MM.1S (cell line): Measurements from ENCODE around the gene ZBTB7B.

Experiments
- DNase-seq: peaks from one replicate; pipeline ENCODE4 v3.0.0-alpha.2; 2015
- H2AFZ ChIP-seq: fragments of 300-600 bp; sonication (generic); 2 replicates; pipeline ENCODE4 v1.6.0; 2016; ENCODE audit warnings: antibody characterized with exemption, low read length
- H3F3A ChIP-seq: fragments of 300-600 bp; sonication (generic); 2 replicates; pipeline ENCODE4 v1.6.1; 2016; ENCODE audit warnings: mild to moderate bottlenecking, antibody characterized with exemption, low read length, moderate library complexity, mixed read lengths; ENCODE audit not compliant: insufficient read depth
- H3K27ac ChIP-seq: fragments of 300-600 bp; sonication (generic); 2 replicates; pipeline ENCODE4 v1.5.1; 2016; ENCODE audit warnings: mild to moderate bottlenecking, low read length
- H3K27me3 ChIP-seq: fragments of 300-600 bp; sonication (generic); replicated peaks from 2 replicates; pipeline ENCODE4 v1.6.0; 2016; ENCODE audit warnings: low read length; ENCODE audit not compliant: insufficient read depth
- H3K36me3 ChIP-seq: fragments of 300-600 bp; sonication (generic); replicated peaks from 2 replicates; pipeline ENCODE4 v1.6.1; 2016; ENCODE audit warnings: mild to moderate bottlenecking, low read length, mixed read lengths; ENCODE audit not compliant: insufficient read depth
- H3K4me1 ChIP-seq: fragments of 300-600 bp; sonication (generic); 2 replicates; pipeline ENCODE4 v1.6.1; 2016; ENCODE audit warnings: low read length, mixed read lengths
- H3K4me2 ChIP-seq: fragments of 300-600 bp; sonication (generic); 2 replicates; pipeline ENCODE4 v1.6.0; 2016; ENCODE audit warnings: low read depth, low read length
- H3K4me3 ChIP-seq: fragments of 300-600 bp; sonication (generic); 2 replicates; pipeline ENCODE4 v1.5.1; 2016; ENCODE audit warnings: low read length, mixed read lengths
- H3K79me2 ChIP-seq: fragments of 300-600 bp; sonication (generic); 2 replicates; pipeline ENCODE4 v1.6.1; 2016; ENCODE audit warnings: mixed run types, low read length, mixed read lengths
- H3K9ac ChIP-seq: fragments of 300-600 bp; sonication (generic); 2 replicates; pipeline ENCODE4 v1.6.1; 2016; ENCODE audit warnings: low read length, mixed read lengths
- H3K9me2 ChIP-seq: fragments of 300-600 bp; sonication (generic); replicated peaks from 2 replicates; pipeline ENCODE4 v1.6.1; 2016; ENCODE audit warnings: mild to moderate bottlenecking, low read length, mixed read lengths; ENCODE audit not compliant: insufficient read depth
- H3K9me3 ChIP-seq: fragments of 300-600 bp; sonication (generic); replicated peaks from 2 replicates; pipeline ENCODE4 v1.6.1; 2016; ENCODE audit warnings: mild to moderate bottlenecking, low read length, mixed read lengths; ENCODE audit not compliant: insufficient read depth
- H4K20me1 ChIP-seq: fragments of 300-600 bp; sonication (generic); 2 replicates; pipeline ENCODE4 v1.6.1; 2016; ENCODE audit warnings: mild to moderate bottlenecking, low read length, moderate library complexity, mixed read lengths; ENCODE audit not compliant: insufficient read depth
- EZH2 ChIP-seq: fragments of 300-600 bp; sonication (generic); optimal IDR thresholded peaks from 2 replicates; pipeline ENCODE3; 2017; ENCODE audit warnings: low read depth, mild to moderate bottlenecking, antibody characterized with exemption, low read length, mixed read lengths
- EZH2phosphoT487 ChIP-seq: fragments of 300-600 bp; sonication (generic); IDR thresholded peaks from 2 replicates; pipeline ENCODE4 v1.6.1; 2018; ENCODE audit warnings: antibody characterized with exemption, low read length
- TF ChIP-seq, protein P1 (sequence below): fragments of 300-600 bp; sonication (generic); IDR thresholded peaks from 2 replicates; pipeline ENCODE4 v1.5.1; 2016; ENCODE audit warnings: antibody characterized with exemption, low read length, mixed read lengths

Gene ZBTB7B

GRCh38 chr1:155022136-155022926 is 19.7 kb downstream of the ZBTB7B start:
- no peak overlapping the region for H3K4me2 ChIP-seq
- H3K4me3 ChIP-seq, result no peak overlapping the region
- no peak for DNase-seq
- H3F3A ChIP-seq, result peaks cover 9% of the 10 kb centered on the region; the same call in 1 of the 2 replicates
- H2AFZ ChIP-seq, result no peak overlapping the region
- H4K20me1 ChIP-seq, result no peaks in the 10 kb centered on the region
- no peak overlapping the region for H3K27ac ChIP-seq
- H3K27me3 ChIP-seq, result no peaks in the 10 kb centered on the region
- TF ChIP-seq, protein P1, sequence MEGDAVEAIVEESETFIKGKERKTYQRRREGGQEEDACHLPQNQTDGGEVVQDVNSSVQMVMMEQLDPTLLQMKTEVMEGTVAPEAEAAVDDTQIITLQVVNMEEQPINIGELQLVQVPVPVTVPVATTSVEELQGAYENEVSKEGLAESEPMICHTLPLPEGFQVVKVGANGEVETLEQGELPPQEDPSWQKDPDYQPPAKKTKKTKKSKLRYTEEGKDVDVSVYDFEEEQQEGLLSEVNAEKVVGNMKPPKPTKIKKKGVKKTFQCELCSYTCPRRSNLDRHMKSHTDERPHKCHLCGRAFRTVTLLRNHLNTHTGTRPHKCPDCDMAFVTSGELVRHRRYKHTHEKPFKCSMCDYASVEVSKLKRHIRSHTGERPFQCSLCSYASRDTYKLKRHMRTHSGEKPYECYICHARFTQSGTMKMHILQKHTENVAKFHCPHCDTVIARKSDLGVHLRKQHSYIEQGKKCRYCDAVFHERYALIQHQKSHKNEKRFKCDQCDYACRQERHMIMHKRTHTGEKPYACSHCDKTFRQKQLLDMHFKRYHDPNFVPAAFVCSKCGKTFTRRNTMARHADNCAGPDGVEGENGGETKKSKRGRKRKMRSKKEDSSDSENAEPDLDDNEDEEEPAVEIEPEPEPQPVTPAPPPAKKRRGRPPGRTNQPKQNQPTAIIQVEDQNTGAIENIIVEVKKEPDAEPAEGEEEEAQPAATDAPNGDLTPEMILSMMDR, result no peak
- TF ChIP-seq EZH2phosphoT487 (no peak), EZH2 (no peak)
- no peak overlapping the region for H3K9ac ChIP-seq
- H3K4me1 ChIP-seq, result peaks cover 7% of the 10 kb centered on the region
- H3K79me2 ChIP-seq, result no peaks in the 10 kb centered on the region
- no peaks in the 10 kb centered on the region for H3K9me2 ChIP-seq
- H3K9me3 ChIP-seq, result no peaks in the 10 kb centered on the region
- H3K36me3 ChIP-seq, result no peaks in the 10 kb centered on the region

DNA sequence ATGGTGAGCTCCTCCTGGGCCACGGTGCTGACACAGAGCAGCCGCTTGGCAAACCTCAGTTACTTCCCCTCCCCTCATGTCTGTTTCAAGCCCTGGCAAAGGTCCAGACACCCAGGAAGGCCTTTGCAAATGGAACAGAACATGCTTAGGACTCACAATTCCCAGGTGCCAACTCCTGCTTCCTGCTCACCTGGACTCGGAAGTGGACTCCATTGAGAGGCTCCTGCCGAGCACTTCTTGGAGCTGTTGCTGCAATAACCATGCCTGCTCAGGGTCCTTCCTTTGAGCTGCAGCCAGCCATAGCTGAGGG is 20.3 kb downstream of the ZBTB7B start:
- no peak overlapping the region for H3K9ac ChIP-seq
- no peaks in the 10 kb centered on the region for H3K9me3 ChIP-seq
- no peaks in the 10 kb centered on the region for H4K20me1 ChIP-seq
- H2AFZ ChIP-seq, result no peak overlapping the region
- H3K27ac ChIP-seq, result no peak overlapping the region
- H3K4me3 ChIP-seq, result no peak overlapping the region
- TF ChIP-seq, protein P1, result no peak
- TF ChIP-seq EZH2 (no peak), EZH2phosphoT487 (no peak)
- no peaks in the 10 kb centered on the region for H3K9me2 ChIP-seq
- H3K36me3 ChIP-seq, result no peaks in the 10 kb centered on the region
- no peaks in the 10 kb centered on the region for H3K27me3 ChIP-seq
- DNase-seq, result no peak
- H3K4me2 ChIP-seq, result no peak overlapping the region
- no peaks in the 10 kb centered on the region for H3K79me2 ChIP-seq
- H3F3A ChIP-seq, result peaks cover 5% of the 10 kb centered on the region; the same call in 1 of the 2 replicates
- peaks cover 2% of the 10 kb centered on the region for H3K4me1 ChIP-seq

GRCh38 chr1:155023627-155024026 is 21.0 kb downstream of the ZBTB7B start:
- H3K9me2 ChIP-seq, result no peaks in the 10 kb centered on the region
- H3F3A ChIP-seq, result 0 out of 2 replicates have a peak, but pooled peaks cover 4% of the 10 kb centered on the region
- no peaks in the 10 kb centered on the region for H4K20me1 ChIP-seq
- no peaks in the 10 kb centered on the region for H3K79me2 ChIP-seq
- H3K27me3 ChIP-seq, result no peaks in the 10 kb centered on the region
- no peak overlapping the region for H3K4me2 ChIP-seq
- H3K9ac ChIP-seq, result no peak overlapping the region
- H3K27ac ChIP-seq, result no peak overlapping the region
- no peak overlapping the region for H2AFZ ChIP-seq
- TF ChIP-seq, protein P1, result no peak
- no peak for TF ChIP-seq EZH2phosphoT487
- DNase-seq, result no peak
- no peaks in the 10 kb centered on the region for H3K4me1 ChIP-seq
- H3K4me3 ChIP-seq, result no peak overlapping the region
- H3K36me3 ChIP-seq, result no peaks in the 10 kb centered on the region
- H3K9me3 ChIP-seq, result no peaks in the 10 kb centered on the region
